ENCODE results near the gene ASTN2. TPM values are rescaled to one million over a fixed set of nuclear protein-coding genes. Genes with fewer than 3 reads are reported as not detected.

Gene ASTN2
- total RNA-seq, 6 experiments from 2014 or later = 0.91 to 3.1 (median 2.5) TPM

DNA sequence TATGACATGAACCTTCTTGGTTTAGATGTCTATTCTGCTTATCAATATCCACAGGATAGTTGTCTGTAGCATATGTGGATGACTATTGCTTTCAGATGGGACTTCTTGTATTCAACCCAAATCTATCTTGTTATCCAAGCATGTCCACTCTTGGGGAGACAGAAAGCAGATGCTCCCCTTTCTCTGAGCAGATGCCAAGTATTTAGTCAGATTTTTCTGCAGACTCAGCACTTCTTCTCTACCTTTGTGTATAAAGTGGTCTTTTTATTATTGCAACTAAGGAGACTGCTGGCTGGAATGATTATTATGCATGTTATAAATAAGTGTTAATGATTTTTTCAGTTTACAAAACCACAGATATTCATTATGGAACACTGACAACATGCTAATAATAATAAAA, 45.1 kb upstream of the ASTN2 start:
- no peaks in the 10 kb centered on the region for H3K27me3 ChIP-seq
- DNase-seq (no peak), ATAC-seq (no peak)
- H3K4me3 ChIP-seq = no peak overlapping the region
- no peaks in the 10 kb centered on the region for H3K4me1 ChIP-seq
- TF ChIP-seq POLR2A (IDR thresholded peaks at IDR 0.05) = no peak
- H3K36me3 ChIP-seq = no peaks in the 10 kb centered on the region
- intact Hi-C loops (cut with DNase I) = no loop called here
- H3K9me3 ChIP-seq = no peaks in the 10 kb centered on the region
- H3K27ac ChIP-seq = no peak overlapping the region

DNA sequence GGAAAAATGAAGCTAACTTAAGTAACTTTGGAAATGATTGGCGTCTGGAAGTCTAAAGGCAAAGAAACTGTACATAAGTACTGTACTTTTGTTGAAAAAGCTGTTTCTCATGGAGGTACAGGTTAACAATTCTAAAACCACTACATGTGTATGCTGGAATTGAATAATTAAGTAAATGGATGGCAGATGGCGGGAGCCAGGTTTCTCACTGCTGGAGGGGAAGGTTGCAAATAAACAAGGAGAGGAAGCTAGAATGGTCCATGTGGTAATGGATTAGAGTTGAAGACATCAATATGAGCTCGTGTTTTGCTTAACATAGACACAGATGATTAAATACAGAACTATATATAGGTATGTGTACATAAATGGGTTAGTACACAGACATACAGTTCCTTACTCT, 43.2 kb upstream of the ASTN2 start:
- TF ChIP-seq, protein P1, sequence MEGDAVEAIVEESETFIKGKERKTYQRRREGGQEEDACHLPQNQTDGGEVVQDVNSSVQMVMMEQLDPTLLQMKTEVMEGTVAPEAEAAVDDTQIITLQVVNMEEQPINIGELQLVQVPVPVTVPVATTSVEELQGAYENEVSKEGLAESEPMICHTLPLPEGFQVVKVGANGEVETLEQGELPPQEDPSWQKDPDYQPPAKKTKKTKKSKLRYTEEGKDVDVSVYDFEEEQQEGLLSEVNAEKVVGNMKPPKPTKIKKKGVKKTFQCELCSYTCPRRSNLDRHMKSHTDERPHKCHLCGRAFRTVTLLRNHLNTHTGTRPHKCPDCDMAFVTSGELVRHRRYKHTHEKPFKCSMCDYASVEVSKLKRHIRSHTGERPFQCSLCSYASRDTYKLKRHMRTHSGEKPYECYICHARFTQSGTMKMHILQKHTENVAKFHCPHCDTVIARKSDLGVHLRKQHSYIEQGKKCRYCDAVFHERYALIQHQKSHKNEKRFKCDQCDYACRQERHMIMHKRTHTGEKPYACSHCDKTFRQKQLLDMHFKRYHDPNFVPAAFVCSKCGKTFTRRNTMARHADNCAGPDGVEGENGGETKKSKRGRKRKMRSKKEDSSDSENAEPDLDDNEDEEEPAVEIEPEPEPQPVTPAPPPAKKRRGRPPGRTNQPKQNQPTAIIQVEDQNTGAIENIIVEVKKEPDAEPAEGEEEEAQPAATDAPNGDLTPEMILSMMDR (IDR thresholded peaks at IDR 0.05) = no peak
- TF ChIP-seq POLR2A (IDR thresholded peaks at IDR 0.05) = no peak
- Histone ChIP-seq H3K4me3 (no peak overlapping the region), H3K27me3 (no peaks in the 10 kb centered on the region), H3K27ac (no peak overlapping the region), H3K9me3 (no peaks in the 10 kb centered on the region), H3K4me1 (no peaks in the 10 kb centered on the region), H3K36me3 (no peaks in the 10 kb centered on the region)
- WGBS (ENCODE audit: insufficient coverage, low coverage, low lambda C conversion rate, missing lambda C conversion rate) = 68% methylated on average over 3 of the region's 3 CpGs
- ATAC-seq (no peak), DNase-seq (no peak)
- intact Hi-C loops (cut with DNase I) = no loop called here

DNA sequence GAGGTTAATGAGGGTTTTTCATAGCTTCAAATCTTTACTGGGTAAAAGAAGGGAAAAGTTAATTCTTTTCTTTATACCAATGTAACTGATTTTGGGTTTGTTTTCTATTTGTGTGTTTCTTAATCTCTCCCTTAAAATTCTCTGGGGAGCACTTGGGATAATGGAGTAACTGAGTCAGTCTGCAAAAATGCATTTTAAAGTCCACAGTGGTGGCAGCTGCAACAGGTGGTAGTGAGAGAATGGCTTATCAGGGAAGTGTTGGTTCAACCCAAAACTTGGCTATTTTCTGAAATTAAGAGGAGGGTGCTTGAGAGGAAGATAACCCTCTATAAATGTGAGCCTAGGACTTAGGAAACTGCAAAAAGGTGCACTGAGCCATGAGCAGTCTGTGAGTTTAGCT, 39.9 kb upstream of the ASTN2 start:
- intact Hi-C loops (cut with DNase I) = no loop called here
- Histone ChIP-seq H3K27me3 (no peaks in the 10 kb centered on the region), H3K36me3 (no peaks in the 10 kb centered on the region), H3K4me1 (no peaks in the 10 kb centered on the region), H3K9me3 (no peaks in the 10 kb centered on the region), H3K27ac (no peak overlapping the region), H3K4me3 (no peak overlapping the region)
- no peak for TF ChIP-seq POLR2A (IDR thresholded peaks at IDR 0.05)
- TF ChIP-seq, protein P1 (IDR thresholded peaks at IDR 0.05) = no peak
- DNase-seq (no peak), ATAC-seq (no peak)

DNA sequence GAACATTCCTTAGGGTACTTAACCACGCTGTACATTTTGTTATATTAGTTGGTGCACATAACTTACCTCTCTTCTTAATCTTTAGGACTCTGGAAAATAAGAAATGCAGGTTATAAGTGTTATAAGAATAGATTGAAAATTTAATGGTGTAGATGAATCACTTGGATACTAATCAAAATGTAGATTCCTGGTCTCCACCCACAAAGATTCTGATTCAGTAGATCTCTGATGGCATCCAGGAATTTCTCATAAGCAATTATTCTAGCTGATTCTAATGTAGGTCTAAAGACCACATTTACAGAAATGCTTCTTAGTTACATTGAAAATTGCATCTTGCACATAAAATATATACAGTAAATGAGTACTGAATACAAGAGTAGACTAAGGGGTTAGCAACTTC, 38.9 kb upstream of the ASTN2 start:
- no peak for TF ChIP-seq POLR2A (IDR thresholded peaks at IDR 0.05)
- TF ChIP-seq, protein P1 (IDR thresholded peaks at IDR 0.05) = no peak
- no peaks in the 10 kb centered on the region for H3K4me1 ChIP-seq
- DNase-seq (no peak), ATAC-seq (no peak)
- H3K9me3 ChIP-seq = no peaks in the 10 kb centered on the region
- intact Hi-C loops (cut with DNase I) = no loop called here
- no peaks in the 10 kb centered on the region for H3K27me3 ChIP-seq
- 67% methylated on average over 1 of the region's 1 CpG for WGBS (ENCODE audit: insufficient coverage, low coverage, low lambda C conversion rate, missing lambda C conversion rate)
- H3K27ac ChIP-seq = no peak overlapping the region
- H3K4me3 ChIP-seq = no peak overlapping the region
- no peaks in the 10 kb centered on the region for H3K36me3 ChIP-seq

DNA sequence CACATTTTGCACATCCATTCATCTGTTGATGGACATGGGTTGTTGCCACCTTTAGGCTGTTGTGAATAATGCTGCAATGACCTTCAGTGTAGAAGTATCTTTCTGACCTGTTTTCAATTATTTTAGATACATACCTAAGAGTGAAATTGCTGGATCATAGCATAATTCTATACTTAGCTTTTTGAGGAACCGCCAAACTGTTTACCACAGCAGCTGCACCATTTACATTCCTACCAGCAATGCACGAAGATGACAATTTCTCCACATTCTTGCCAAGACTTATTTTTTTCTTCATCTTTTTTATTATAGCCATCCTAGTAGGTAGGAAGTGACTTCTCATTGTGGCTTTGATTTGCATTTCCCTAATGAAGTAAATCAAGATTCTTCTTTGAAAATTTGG, 36.5 kb upstream of the ASTN2 start:
- Histone ChIP-seq H3K36me3 (no peaks in the 10 kb centered on the region), H3K27ac (no peak overlapping the region), H3K4me3 (no peak overlapping the region), H3K27me3 (no peaks in the 10 kb centered on the region), H3K4me1 (no peaks in the 10 kb centered on the region), H3K9me3 (no peaks in the 10 kb centered on the region)
- intact Hi-C loops (cut with DNase I) = no loop called here
- no peak for DNase-seq
- ATAC-seq = no peak
- TF ChIP-seq, protein P1 (IDR thresholded peaks at IDR 0.05) = no peak
- no peak for TF ChIP-seq POLR2A (IDR thresholded peaks at IDR 0.05)
- 71% methylated on average over 2 of the region's 2 CpGs for WGBS (ENCODE audit: insufficient coverage, low coverage, low lambda C conversion rate, missing lambda C conversion rate)

All from right lobe of liver (tissue), 6 donors.